ENCODE data around the gene RELA.
A peak's percentile ranks its signal among the peaks of the same experiment; 100 is the strongest.

The RELA gene

DNA sequence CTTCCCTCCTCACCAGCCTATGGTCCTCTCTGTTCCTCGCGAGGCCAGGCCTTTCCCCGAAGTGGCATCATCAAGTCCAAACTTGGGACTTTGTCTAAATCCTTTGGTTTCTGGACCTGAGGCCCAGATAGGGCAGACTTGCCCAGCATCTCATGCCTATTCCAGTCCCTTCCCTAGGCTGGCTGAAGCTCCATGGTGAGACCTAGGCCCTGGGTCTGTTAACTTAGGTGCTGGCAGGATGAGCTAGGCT, 11.5 kb downstream of the RELA start:
- DNase-seq (ENCODE audit: extremely low read depth, insufficient read length), result no peak
- Histone ChIP-seq H3K27me3 (replicated peaks; ENCODE audit: control insufficient read depth, insufficient read depth, low read length) (no peaks in the 10 kb centered on the region), H3K36me3 (ENCODE audit: control insufficient read depth, insufficient read depth, low read length) (peaks cover 26% of the 10 kb centered on the region), H3K4me3 (replicated peaks; ENCODE audit: low read depth, low read length) (no peak overlapping the region)
- TF ChIP-seq, protein P1, sequence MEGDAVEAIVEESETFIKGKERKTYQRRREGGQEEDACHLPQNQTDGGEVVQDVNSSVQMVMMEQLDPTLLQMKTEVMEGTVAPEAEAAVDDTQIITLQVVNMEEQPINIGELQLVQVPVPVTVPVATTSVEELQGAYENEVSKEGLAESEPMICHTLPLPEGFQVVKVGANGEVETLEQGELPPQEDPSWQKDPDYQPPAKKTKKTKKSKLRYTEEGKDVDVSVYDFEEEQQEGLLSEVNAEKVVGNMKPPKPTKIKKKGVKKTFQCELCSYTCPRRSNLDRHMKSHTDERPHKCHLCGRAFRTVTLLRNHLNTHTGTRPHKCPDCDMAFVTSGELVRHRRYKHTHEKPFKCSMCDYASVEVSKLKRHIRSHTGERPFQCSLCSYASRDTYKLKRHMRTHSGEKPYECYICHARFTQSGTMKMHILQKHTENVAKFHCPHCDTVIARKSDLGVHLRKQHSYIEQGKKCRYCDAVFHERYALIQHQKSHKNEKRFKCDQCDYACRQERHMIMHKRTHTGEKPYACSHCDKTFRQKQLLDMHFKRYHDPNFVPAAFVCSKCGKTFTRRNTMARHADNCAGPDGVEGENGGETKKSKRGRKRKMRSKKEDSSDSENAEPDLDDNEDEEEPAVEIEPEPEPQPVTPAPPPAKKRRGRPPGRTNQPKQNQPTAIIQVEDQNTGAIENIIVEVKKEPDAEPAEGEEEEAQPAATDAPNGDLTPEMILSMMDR (IDR thresholded peaks at IDR 0.05; ENCODE audit: insufficient read depth, low read length, poor library complexity, severe bottlenecking), result no peak

DNA sequence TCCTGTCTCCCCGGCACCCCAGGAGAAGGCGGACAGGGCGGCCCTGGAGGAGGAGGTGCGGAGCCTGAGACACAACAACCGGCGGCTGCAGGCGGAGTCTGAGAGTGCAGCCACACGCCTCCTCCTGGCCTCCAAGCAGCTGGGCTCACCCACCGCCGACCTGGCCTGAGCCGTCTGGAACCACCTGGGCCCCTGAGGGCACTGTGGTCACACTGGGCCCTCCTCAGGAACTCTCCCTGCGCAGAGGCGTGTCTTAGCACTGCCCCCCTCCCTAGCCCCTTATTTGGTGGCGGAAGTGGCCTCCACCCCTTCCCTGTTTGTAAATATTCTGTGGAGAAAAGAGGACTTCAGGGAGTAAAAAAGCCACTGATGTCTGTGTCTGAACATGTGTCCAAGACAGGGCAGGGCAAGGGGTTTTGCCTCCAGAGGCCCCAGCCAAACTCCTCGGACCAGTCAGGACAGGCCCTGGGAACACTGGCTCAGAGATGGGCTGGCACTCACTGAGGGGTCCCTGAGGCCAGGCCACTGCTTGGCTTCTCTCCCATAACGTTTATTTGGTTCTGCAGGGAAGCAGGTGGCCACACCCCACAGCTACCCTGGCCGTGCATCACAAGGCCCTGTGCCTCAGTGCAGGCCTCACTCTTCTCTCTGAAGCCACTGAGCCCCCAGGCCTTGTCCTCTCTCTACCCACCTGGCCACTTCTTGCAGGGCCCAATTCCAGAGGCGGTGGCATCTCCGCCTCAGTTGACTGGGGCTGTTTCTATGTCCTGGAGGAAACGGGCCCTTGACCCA, 12.0 kb downstream of the RELA start:
- Histone ChIP-seq H3K4me3 (replicated peaks; ENCODE audit: low read depth, low read length) (no peak overlapping the region), H3K36me3 (ENCODE audit: control insufficient read depth, insufficient read depth, low read length) (peaks cover 30% of the 10 kb centered on the region)
- TF ChIP-seq, protein P1 (IDR thresholded peaks at IDR 0.05; ENCODE audit: insufficient read depth, low read length, poor library complexity, severe bottlenecking), result no peak

DNA sequence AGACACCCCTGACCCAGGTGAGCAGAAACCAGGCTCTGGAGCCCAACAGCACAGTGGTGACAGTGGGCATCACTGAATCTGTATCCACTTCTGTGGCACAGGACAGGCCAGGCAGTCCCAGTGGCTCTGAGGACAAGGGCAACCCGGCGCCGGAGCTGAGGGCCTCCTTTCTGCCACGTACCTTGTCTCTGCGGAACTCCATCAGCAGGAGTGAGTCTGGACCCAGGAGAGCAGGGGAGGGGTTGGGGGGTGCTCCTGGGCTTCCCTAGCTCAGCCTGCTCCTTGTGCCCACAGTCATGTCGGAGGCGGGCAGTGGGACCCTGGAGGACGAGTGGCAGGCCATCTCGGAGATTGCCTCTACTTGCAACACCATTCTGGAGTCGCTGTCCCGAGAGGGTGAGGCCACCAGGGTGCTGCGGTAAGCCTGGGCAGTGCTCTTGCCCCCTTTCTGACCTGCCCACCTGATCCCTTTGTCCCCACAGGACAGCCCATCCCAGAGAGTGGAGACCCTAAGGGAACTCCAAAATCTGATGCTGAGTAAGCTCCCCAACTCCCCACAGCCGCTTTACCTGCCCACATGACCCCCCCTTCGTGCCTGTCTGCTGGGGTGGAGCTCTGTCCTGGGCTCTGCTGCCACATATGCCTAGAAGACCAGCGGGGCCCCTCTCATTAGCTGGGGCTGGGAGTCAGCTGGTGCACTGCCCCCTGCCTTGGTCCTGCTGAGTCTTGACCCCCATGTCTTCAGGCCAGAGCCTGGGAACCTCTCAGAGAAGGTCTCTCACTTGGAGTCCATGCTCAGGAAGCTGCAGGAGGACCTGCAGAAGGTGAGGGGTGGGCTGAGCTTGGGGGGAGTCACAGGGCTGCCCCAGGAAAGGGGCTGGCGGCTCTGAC, 12.8 kb downstream of the RELA start:
- Histone ChIP-seq H3K27me3 (replicated peaks; ENCODE audit: control insufficient read depth, insufficient read depth, low read length) (no peaks in the 10 kb centered on the region), H3K4me3 (replicated peaks; ENCODE audit: low read depth, low read length) (no peak overlapping the region), H3K36me3 (ENCODE audit: control insufficient read depth, insufficient read depth, low read length) (peaks cover 30% of the 10 kb centered on the region)
- TF ChIP-seq, protein P1 (IDR thresholded peaks at IDR 0.05; ENCODE audit: insufficient read depth, low read length, poor library complexity, severe bottlenecking), result no peak
- peak; percentile 4 for DNase-seq (ENCODE audit: extremely low read depth, insufficient read length)

More for the DNA sequence above, 12.0 kb downstream of the RELA start:
- H3K27me3 ChIP-seq (replicated peaks; ENCODE audit: control insufficient read depth, insufficient read depth, low read length), result no peaks in the 10 kb centered on the region
- peak; percentile 18 for DNase-seq (ENCODE audit: extremely low read depth, insufficient read length)

DNA sequence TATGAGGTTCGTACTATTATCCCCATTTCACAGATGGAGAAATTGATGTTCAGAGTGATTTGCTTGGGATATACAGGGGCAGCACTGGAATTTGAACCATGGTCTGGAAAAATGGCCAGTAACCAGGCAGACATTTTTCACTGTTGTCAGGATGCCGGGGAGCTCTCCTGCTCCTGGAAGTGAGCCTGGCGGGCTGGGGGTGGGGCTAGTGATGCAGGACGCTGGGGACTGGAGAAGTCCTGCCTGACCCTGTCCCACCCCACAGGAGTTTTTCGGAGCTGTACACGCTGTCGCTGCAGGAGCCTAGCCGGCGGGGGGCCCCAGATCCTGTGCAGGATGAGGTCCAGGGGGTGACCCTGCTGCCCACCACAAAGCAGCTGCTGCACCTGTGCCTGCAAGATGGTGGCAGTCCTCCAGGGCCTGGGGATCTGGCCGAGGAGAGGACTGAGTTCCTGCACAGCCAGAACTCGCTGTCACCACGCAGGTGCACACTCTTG, 13.7 kb downstream of the RELA start:
- peaks cover 31% of the 10 kb centered on the region for H3K36me3 ChIP-seq (ENCODE audit: control insufficient read depth, insufficient read depth, low read length)
- H3K4me3 ChIP-seq (replicated peaks; ENCODE audit: low read depth, low read length), result no peak overlapping the region
- DNase-seq (ENCODE audit: extremely low read depth, insufficient read length), result peak; percentile 4
- TF ChIP-seq, protein P1 (IDR thresholded peaks at IDR 0.05; ENCODE audit: insufficient read depth, low read length, poor library complexity, severe bottlenecking), result no peak
- H3K27me3 ChIP-seq (replicated peaks; ENCODE audit: control insufficient read depth, insufficient read depth, low read length), result no peaks in the 10 kb centered on the region

DNA sequence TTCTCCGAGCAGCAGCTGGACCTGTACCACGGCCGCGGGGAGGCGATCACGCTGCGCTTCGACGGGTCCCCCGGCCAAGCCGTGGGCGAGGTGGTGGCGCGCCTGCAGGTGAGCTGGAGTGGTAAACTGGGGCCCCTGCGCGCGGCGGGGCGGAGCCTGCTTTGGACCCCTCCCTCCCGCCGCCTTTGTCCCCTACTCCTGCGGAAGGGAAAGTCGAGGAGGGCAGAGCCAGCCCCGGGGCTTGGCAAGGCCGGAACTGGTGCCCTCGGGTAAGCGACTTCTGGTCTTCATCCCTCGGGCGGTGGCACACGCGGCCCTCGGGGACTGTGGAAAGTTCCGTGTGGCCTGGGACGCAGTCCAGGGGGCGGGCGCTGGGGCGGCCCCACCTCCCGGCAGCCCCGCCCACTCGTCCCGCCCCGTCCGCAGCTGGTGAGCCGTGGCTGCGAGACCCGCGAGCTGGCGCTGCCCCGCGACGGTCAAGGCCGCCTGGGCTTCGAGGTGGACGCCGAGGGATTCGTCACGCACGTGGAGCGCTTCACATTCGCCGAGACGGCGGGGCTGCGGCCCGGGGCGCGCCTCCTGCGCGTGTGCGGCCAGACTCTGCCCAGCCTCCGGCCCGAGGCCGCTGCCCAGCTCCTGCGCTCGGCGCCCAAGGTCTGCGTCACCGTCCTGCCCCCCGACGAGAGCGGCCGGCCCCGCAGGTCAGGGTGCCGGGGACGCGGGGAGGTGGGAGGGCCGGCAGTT, 15.6 kb downstream of the RELA start:
- TF ChIP-seq, protein P1 (IDR thresholded peaks at IDR 0.05; ENCODE audit: insufficient read depth, low read length, poor library complexity, severe bottlenecking), result no peak
- peak; percentile 15 for DNase-seq (ENCODE audit: extremely low read depth, insufficient read length)
- Histone ChIP-seq H3K4me3 (replicated peaks; ENCODE audit: low read depth, low read length) (no peak overlapping the region), H3K36me3 (ENCODE audit: control insufficient read depth, insufficient read depth, low read length) (peaks cover 38% of the 10 kb centered on the region), H3K27me3 (replicated peaks; ENCODE audit: control insufficient read depth, insufficient read depth, low read length) (no peaks in the 10 kb centered on the region)

All from GM06990 (cell line).